WTC11 (cell line): ENCODE results near the gene MYOC.

Experiments used
- CREB1 ChIP-seq: sonication (generic); formaldehyde crosslinking; IDR thresholded peaks from 2 replicates; pipeline ENCODE4 v1.8.0; 2023; ENCODE audit warnings: mild to moderate bottlenecking, missing genetic modification reagents
- SP1 ChIP-seq: sonication (generic); formaldehyde crosslinking; conservative IDR thresholded peaks from 2 replicates; pipeline ENCODE4 v1.8.1; 2022; ENCODE audit warnings: missing genetic modification reagents
- ZNF121 ChIP-seq: sonication (generic); formaldehyde crosslinking; IDR thresholded peaks from 2 replicates; pipeline ENCODE4 v1.8.0; 2023; ENCODE audit warnings: missing genetic modification reagents
- ZNF317 ChIP-seq: sonication (generic); formaldehyde crosslinking; IDR thresholded peaks from 2 replicates; pipeline ENCODE4 v1.8.1; 2023; ENCODE audit warnings: low read depth, mild to moderate bottlenecking, moderate library complexity, missing genetic modification reagents, borderline replicate concordance
- TF ChIP-seq, protein P1 (sequence below): fragments of 200-600 bp; IDR thresholded peaks from 2 replicates; pipeline ENCODE4 v1.8.0; 2022; ENCODE audit warnings: antibody characterized with exemption
- TF ChIP-seq, protein P2 (sequence below): sonication (generic); formaldehyde crosslinking; IDR thresholded peaks from 2 replicates; pipeline ENCODE4 v1.8.0; 2022; ENCODE audit warnings: mild to moderate bottlenecking, missing genetic modification reagents
- TF ChIP-seq, protein P3 (sequence below): fragments of 250-450 bp; sonication (Bioruptor Pico); conservative IDR thresholded peaks from 2 replicates; pipeline ENCODE4 v1.9.0; 2021; ENCODE audit warnings: mild to moderate bottlenecking
- TF ChIP-seq, protein P4 (sequence below): sonication (generic); formaldehyde crosslinking; IDR thresholded peaks from 2 replicates; pipeline ENCODE4 v1.8.1; 2023; ENCODE audit warnings: mild to moderate bottlenecking, missing genetic modification reagents
- TF ChIP-seq, protein P5 (sequence below): fragments of 250-450 bp; sonication (Bioruptor Pico); IDR thresholded peaks from 2 replicates; pipeline ENCODE4 v1.9.0; 2021; ENCODE audit warnings: mild to moderate bottlenecking, borderline replicate concordance

DNA sequence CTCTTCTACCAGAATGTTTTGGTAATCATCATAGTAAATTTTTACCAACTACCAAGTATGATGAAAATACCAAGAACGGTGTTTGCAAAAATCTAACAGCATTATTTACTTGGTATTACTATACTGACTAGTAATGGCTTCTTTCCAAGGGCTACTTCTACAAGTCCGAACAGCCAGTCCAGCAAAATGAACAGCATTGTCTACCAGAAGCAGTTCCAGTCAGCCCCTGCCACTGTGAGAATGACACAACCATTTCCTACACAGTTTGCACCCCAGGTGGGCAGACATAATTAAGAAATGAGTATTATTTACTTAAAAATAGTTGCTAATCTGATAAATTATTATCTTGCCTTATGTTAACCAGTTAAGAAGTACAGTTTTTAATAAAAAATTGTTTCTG, 64.3 kb downstream of the MYOC start:
- TF ChIP-seq SP1 (CRISPR knock-in tag) (no peak), ZNF317 (CRISPR knock-in tag) (no peak), ZNF121 (CRISPR knock-in tag) (no peak), CREB1 (CRISPR knock-in tag) (no peak)
- TF ChIP-seq, protein P1, sequence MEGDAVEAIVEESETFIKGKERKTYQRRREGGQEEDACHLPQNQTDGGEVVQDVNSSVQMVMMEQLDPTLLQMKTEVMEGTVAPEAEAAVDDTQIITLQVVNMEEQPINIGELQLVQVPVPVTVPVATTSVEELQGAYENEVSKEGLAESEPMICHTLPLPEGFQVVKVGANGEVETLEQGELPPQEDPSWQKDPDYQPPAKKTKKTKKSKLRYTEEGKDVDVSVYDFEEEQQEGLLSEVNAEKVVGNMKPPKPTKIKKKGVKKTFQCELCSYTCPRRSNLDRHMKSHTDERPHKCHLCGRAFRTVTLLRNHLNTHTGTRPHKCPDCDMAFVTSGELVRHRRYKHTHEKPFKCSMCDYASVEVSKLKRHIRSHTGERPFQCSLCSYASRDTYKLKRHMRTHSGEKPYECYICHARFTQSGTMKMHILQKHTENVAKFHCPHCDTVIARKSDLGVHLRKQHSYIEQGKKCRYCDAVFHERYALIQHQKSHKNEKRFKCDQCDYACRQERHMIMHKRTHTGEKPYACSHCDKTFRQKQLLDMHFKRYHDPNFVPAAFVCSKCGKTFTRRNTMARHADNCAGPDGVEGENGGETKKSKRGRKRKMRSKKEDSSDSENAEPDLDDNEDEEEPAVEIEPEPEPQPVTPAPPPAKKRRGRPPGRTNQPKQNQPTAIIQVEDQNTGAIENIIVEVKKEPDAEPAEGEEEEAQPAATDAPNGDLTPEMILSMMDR, result no peak
- TF ChIP-seq, protein P2, sequence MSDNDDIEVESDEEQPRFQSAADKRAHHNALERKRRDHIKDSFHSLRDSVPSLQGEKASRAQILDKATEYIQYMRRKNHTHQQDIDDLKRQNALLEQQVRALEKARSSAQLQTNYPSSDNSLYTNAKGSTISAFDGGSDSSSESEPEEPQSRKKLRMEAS (CRISPR knock-in tag), result no peak
- TF ChIP-seq, protein P3, sequence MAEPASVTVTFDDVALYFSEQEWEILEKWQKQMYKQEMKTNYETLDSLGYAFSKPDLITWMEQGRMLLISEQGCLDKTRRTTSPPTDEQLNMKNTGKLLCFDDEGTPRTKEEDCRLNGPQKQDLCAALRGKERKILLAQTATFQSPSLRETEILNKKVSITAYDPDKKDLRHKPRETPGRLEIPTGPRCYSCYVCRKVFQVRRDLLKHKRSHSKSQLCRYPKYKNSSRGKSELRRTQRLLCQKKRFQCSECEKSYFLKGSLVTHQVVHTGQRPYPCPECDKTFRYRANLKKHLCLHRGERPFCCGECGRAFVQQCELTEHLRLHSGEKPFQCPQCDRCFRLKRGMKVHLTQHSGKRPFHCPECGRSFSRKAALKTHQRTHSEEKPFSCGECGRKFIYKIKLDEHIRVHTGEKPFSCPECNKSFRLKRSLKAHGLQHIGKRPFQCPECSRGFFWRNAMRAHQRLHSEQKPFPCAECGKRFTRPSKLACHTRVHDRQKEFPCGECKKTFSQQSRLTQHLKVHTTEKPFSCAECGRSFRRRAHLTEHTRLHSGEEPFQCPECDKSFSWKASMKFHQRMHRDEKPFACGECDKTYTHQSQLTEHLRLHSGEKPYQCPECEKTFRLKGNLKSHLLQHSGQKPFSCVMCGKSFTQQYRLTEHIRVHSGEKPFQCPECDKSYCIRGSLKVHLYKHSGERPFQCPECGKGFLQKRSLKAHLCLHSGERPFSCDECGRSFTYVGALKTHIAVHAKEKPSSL (CRISPR knock-in tag), result no peak
- TF ChIP-seq, protein P4, sequence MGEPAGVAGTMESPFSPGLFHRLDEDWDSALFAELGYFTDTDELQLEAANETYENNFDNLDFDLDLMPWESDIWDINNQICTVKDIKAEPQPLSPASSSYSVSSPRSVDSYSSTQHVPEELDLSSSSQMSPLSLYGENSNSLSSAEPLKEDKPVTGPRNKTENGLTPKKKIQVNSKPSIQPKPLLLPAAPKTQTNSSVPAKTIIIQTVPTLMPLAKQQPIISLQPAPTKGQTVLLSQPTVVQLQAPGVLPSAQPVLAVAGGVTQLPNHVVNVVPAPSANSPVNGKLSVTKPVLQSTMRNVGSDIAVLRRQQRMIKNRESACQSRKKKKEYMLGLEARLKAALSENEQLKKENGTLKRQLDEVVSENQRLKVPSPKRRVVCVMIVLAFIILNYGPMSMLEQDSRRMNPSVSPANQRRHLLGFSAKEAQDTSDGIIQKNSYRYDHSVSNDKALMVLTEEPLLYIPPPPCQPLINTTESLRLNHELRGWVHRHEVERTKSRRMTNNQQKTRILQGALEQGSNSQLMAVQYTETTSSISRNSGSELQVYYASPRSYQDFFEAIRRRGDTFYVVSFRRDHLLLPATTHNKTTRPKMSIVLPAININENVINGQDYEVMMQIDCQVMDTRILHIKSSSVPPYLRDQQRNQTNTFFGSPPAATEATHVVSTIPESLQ (CRISPR knock-in tag), result no peak
- TF ChIP-seq, protein P5, sequence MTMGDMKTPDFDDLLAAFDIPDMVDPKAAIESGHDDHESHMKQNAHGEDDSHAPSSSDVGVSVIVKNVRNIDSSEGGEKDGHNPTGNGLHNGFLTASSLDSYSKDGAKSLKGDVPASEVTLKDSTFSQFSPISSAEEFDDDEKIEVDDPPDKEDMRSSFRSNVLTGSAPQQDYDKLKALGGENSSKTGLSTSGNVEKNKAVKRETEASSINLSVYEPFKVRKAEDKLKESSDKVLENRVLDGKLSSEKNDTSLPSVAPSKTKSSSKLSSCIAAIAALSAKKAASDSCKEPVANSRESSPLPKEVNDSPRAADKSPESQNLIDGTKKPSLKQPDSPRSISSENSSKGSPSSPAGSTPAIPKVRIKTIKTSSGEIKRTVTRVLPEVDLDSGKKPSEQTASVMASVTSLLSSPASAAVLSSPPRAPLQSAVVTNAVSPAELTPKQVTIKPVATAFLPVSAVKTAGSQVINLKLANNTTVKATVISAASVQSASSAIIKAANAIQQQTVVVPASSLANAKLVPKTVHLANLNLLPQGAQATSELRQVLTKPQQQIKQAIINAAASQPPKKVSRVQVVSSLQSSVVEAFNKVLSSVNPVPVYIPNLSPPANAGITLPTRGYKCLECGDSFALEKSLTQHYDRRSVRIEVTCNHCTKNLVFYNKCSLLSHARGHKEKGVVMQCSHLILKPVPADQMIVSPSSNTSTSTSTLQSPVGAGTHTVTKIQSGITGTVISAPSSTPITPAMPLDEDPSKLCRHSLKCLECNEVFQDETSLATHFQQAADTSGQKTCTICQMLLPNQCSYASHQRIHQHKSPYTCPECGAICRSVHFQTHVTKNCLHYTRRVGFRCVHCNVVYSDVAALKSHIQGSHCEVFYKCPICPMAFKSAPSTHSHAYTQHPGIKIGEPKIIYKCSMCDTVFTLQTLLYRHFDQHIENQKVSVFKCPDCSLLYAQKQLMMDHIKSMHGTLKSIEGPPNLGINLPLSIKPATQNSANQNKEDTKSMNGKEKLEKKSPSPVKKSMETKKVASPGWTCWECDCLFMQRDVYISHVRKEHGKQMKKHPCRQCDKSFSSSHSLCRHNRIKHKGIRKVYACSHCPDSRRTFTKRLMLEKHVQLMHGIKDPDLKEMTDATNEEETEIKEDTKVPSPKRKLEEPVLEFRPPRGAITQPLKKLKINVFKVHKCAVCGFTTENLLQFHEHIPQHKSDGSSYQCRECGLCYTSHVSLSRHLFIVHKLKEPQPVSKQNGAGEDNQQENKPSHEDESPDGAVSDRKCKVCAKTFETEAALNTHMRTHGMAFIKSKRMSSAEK (CRISPR knock-in tag), result no peak
